ENCODE results near the gene CCDC24.

CCDC24 gene

DNA sequence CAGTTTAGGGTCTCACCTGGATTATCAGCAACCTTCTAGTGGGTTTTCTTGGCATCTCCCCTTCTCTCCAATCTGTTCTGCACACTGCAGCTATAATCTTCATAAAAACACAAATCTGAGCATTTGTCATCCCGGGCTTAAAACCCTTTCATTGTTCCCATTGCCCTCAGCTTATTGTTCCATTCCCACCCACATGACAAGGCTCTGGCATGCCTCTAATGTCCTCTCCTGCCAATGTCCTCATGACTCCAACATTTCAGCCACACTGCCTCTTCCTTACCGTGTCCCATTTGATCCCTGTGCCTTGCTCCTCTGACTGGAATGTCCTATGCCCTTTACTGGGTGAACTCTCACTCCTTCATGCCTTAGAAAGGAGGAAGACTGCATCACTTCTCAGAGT lies 29.1 kb upstream of the CCDC24 start:
- DNase-seq (ENCODE audit: extremely low read depth in 1 of 2, low read depth in 1 of 2), result no peak

DNA sequence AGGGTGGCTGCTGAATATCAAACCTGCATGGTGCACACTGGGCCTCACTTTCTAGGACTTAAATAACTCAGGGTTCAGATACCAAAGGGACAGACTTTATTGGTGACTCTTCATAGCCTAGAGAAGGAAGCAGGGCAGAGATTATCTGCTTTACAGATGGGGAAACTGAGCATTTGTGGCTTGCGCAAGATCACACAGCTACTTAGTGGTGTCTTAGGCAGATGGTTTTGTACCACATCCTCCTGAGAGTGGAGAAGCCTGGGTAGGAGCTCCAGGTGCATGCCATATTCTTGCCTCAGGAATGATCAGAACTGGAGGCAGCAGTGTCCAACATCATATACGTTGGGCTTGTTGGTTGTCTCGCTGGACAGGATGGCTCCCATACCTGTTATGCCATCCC lies 28.4 kb upstream of the CCDC24 start:
- no peak for DNase-seq (ENCODE audit: extremely low read depth in 1 of 2, low read depth in 1 of 2)

- no peak for DNase-seq (ENCODE audit: extremely low read depth in 1 of 2, low read depth in 1 of 2)
Measured at GRCh38 chr1:43963890-43964289, 27.5 kb upstream of the CCDC24 start.

DNA sequence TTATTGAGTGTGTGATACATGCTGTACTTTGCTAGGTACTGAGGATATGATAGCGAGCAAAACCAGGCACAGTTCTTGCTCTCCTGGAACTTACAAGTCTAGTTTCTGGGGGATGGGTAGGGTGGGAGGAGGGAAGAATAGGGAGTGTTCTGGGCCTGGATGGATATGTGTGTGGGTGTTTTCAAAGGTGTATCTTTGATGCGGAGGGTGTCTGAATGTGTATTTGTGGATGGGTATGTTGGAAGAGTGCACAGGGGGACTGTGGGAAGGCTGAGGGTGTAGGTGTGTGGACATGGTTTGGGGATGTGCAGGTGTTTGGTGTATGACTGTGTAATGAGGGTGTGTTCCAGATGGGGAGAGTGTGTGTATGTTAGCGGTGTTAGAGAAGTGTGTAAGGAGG lies 26.1 kb upstream of the CCDC24 start:
- no peak for DNase-seq (ENCODE audit: extremely low read depth in 1 of 2, low read depth in 1 of 2)

GRCh38 chr1:43968348-43968948 lies 23.0 kb upstream of the CCDC24 start:
- no peak for DNase-seq (ENCODE audit: extremely low read depth in 1 of 2, low read depth in 1 of 2)

- no peak for DNase-seq (ENCODE audit: extremely low read depth in 1 of 2, low read depth in 1 of 2)
Measured at GRCh38 chr1:43969416-43969745, 22.0 kb upstream of the CCDC24 start.

DNA sequence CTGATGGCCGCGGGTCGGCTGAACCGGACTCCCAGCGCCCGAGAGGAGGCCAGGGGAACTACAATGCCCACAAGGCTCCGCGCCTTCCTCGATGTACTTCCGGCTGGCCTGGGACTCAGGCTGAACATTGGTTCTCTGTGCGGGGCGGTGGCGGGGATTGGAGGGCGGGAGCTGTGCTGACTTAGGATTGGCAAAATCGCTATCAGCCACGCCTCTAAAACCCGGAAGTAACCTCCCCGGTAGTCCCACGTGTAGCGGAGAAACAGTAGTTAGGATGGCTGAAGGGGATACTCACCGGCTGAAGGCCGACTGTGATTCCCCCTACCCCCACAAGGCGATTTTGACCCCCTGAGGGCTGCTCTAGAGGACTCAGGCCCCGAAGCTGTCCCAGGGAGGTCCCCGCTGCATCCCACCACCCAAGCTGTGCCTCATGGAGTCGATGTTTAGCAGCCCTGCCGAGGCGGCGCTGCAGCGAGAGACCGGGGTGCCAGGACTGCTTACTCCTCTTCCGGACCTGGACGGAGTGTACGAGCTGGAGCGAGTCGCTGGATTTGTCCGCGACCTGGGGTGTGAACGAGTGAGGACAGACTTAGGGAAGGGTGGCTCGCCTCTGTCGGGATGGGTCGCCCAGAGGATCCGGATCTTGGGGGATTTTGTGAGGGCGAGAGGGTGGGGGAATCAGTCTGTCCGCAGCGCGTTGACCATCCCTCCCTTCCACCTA lies 21.5 kb upstream of the CCDC24 start, which contains the start of gene DPH2:
TSS of gene DPH2 (plus strand) at position 265 of the 721 bp plus-strand sequence. CDS start at position 431, 166 bp downstream.
- peak; percentile 86 to 97 for DNase-seq (ENCODE audit: extremely low read depth in 1 of 2, low read depth in 1 of 2)

DNA sequence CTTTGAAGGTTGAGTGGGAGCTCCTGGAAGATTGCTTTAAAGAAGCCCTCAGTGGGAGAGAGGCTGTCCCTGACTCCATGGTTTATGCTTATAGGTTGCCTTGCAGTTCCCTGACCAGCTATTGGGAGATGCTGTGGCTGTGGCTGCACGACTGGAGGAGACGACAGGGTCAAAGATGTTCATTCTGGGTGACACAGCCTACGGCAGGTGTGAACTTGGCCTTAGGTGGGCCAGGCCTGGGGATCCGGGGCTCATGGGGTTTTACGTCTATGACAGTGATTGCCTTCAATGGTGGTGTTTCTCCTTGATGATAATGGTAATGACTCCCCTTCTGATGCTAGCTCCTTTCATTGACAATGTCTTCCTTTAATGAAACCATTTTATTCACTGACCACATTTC lies 20.9 kb upstream of the CCDC24 start:
- DNase-seq (ENCODE audit: extremely low read depth in 1 of 2, low read depth in 1 of 2), result no peak

GRCh38 chr1:43970911-43971310 lies 20.5 kb upstream of the CCDC24 start:
- no peak for DNase-seq (ENCODE audit: extremely low read depth in 1 of 2, low read depth in 1 of 2)

GRCh38 chr1:43971336-43971980 lies 19.9 kb upstream of the CCDC24 start:
- no peak for DNase-seq (ENCODE audit: extremely low read depth in 1 of 2, low read depth in 1 of 2)

DNA sequence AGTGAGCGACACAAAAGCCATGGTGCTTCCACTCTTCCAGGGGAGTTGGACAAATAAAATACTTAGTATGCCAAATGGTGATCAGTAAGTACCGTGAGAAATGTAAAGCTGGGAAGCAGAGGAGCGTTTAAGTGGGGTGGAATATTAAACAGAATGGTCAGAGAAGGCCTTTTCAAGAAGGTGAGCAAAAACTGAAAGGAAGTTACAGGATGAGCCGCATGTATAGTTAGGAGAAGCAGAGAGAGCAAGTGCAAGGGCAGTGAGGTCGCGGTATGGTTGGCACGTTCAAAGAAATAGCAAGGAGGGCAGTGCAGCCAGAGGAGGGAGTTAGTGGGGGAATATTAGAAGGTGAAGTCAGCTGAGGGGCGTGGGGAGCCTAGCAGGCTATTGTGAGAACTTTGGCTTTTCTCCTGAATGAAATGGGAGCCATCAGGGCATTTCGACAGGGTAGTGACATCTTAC lies 17.4 kb upstream of the CCDC24 start:
- DNase-seq (ENCODE audit: extremely low read depth in 1 of 2, low read depth in 1 of 2), result no peak

DNA sequence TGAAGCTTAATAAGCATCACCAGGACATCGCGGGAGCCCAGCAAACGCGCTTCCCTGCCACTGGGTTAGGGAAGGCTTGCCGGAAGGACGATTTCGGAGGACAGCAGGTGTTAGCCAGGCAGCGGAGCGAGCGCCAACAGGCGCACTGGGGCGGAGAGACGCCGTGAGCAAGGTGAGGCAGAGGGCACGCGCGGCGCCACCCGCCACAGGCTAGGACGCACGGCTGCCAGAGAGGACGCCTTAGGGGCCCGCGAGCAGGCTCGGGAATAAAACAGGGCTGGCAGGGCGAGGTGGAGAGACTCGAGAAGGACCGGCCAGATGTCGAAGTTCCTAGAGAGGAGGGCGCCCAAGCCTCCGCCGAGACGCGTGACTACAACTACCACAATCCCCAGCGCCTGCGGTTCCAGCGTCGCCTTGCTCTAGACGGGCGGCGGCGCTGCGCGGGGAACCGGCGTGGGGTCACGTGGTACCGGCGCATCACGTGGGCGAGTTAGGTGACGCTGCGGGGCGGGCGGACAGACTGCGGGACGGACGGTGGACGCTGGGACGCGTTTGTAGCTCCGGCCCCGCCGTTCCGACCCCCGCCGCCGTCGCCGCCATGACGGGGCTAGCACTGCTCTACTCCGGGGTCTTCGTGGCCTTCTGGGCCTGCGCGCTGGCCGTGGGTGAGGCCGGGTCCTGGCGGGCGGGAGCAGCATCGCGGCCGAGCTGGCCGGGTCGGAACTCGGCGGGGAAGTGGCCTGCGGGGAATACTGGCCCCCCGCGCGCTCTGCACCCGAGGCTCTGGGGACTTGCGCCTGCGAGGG lies 16.8 kb upstream of the CCDC24 start, which contains the start of gene ATP6V0B:
TSS of gene ATP6V0B (plus strand) at position 518 of the 806 bp plus-strand sequence. CDS start at position 599, 81 bp downstream.
- DNase-seq (ENCODE audit: extremely low read depth in 1 of 2, low read depth in 1 of 2), result peak; percentile 94

DNA sequence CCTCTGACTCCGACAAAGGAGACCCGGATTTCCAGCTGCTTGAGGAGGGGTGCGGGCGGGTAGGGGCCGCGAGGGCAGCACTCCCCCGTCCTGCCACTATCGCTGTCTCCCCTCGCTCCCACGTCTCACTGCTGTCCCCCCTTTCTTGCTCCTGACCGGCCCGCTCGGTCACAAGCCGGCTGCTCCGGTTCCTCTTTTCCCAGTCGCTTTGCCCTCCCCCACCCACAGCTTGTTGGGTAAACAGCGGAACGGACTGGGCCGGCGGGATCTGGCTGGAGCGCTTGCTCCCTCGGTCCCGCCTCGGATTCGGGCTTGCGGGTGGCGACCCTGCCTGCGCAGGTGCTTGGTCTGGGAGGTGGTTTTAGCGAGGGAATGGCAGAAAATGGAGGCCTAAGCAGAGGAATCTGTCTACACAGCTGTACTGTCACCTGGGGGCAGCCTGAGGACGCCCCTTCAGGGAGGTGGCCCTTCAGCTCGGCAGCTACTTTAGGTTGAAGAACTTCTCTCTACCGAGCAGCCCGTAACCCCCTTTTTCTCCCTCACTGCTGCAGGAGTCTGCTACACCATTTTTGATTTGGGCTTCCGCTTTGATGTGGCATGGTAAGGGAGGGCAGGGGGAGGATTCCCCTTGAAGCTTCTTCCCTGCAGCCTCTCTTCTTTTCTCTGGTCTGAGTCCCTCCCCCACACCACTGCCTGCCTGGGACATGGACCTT lies 16.0 kb upstream of the CCDC24 start:
- DNase-seq (ENCODE audit: extremely low read depth in 1 of 2, low read depth in 1 of 2), result no peak

- DNase-seq (ENCODE audit: extremely low read depth in 1 of 2, low read depth in 1 of 2), result no peak
Measured at GRCh38 chr1:43976045-43976444, 15.4 kb upstream of the CCDC24 start.

DNA sequence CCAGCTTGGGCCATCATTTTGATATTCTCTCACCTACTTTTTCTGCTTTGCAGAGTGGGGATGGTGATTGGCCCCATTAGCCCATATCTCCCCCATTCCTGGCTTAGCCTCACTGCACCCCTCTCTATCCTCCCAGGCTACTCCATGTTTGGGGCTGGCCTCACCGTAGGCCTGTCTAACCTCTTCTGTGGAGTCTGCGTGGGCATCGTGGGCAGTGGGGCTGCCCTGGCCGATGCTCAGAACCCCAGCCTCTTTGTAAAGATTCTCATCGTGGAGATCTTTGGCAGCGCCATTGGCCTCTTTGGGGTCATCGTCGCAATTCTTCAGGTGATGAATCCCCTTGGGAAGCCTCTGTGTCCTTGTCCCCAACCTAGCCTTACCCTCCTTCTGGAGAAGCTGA lies 14.5 kb upstream of the CCDC24 start:
- no peak for DNase-seq (ENCODE audit: extremely low read depth in 1 of 2, low read depth in 1 of 2)

DNA sequence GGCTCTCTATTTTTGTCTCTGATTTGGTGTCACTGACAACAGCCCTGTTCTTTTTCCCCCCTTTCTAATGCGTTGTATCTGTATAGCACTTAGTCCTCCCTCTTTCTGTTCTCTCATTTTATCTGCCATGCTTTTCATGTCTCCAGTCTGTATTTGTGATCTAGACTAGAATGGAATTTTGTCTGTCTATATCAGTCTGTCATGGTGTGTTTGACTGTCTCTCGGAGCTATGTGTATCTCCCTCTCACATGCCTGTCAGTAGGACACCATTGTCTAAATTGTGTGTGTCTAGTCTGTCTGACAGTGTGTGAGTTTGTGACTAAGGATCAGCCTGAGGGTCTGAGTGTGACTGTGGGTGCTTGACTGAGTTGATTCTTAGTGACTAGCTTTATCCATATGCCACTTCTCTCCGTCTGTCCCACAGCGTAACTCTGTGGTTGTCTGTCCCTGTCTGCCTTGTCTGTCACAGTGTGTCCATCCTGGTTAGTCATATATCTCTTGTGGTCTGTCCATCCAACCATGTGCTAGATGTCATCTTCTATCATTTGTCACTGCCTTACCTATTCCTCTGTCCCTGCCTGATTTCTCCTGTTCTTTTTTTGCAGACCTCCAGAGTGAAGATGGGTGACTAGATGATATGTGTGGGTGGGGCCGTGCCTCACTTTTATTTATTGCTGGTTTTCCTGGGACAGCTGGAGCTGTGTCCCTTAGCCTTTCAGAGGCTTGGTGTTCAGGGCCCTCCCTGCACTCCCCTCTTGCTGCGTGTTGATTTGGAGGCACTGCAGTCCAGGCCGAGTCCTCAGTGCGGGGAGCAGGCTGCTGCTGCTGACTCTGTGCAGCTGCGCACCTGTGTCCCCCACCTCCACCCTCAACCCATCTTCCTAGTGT lies 13.8 kb upstream of the CCDC24 start:
- no peak for DNase-seq (ENCODE audit: extremely low read depth in 1 of 2, low read depth in 1 of 2)

DNA sequence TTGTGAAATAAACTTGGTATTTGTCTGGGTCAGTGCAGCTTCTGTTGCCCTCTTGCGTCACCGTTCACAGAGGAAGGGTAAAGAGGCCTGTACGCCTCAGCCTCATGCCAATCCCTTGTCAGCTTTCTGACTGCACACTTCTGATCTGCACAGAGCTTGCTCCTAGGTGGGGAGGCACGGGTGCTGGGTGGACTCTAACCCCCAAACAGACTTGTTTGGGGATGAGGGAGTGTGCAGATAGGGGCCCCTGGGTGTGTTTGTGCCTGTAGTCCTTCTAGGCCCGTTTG lies 13.2 kb upstream of the CCDC24 start:
- no peak for DNase-seq (ENCODE audit: extremely low read depth in 1 of 2, low read depth in 1 of 2)

DNA sequence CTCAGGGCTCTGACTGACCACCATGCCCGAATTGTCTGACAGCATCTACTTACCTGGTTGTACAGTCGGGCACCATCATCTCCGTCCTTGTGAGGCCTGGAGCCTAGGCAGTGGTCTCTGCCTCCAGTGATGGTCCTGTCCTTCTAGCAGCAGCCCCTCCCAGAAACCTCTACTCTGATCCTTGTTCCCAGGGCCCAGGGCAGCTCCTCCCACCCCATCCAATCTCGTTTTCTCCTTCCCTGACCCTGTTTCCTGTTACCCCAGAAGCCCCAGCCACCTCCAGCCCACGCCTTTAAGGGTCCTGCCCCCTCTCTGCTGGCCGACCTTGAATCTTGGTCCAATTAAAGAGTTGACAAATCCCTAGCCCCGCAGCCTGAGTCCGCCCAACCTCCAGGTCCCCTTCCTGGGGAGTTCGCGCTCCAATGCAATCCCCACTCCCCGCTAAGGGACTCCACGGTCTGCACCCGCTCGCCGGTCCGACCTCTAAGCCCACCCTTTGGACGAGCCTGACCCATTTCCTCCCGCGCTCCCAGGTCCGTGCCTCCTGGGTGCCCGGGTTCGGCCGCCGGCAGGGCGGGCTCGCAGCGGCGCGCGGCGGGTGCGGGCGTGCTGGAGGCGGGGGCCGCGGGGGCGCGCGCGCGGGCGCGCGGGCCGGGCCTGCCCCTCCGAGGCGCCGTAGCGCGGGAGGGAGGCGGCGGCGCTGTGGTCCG lies 12.7 kb upstream of the CCDC24 start, which contains the start of gene B4GALT2:
TSS of gene B4GALT2 (plus strand) at position 660 of the 710 bp plus-strand sequence. CDS start 1,951 bp downstream, outside the sequence.
- DNase-seq (ENCODE audit: extremely low read depth in 1 of 2, low read depth in 1 of 2), result no peak

GRCh38 chr1:43979261-43979527 lies 12.2 kb upstream of the CCDC24 start:
- DNase-seq (ENCODE audit: extremely low read depth in 1 of 2, low read depth in 1 of 2), result no peak

All from stimulated activated CD8-positive, alpha-beta memory T cell treated with anti-CD3 and anti-CD28 coated beads, Interleukin-7, amount 100 ng/mL, for 48 hours (primary cell).